HEK293 (cell line): ENCODE data around the gene STOX1.
A peak's percentile ranks its signal among the peaks of the same experiment; 100 is the strongest.
"Not testable (repeated sequence)": the region's sequence is repeated elsewhere in the genome, so short reads cannot be mapped to it uniquely, and the experiment has no call there.

Experiments
- CTCF ChIA-PET: fragments of 350-600 bp; formaldehyde crosslinking; extraction: SDS; loops from one replicate; lab custom pipeline; 2021; ENCODE audit warnings: antibody characterized with exemption; lab: Yijun Ruan, JAX
- POLR2A ChIA-PET: fragments of 300-600 bp; formaldehyde crosslinking; extraction: SDS; loops from one replicate; lab custom pipeline; 2020; ENCODE audit warnings: antibody characterized with exemption, inconsistent platforms; lab: Yijun Ruan, JAX
- H3K27ac ChIP-seq: fragments of 200-500 bp; sonication (Bioruptor generic); 2 replicates; pipeline ENCODE4 v1.5.1; 2014; ENCODE audit warnings: low read depth, low read length, control low read depth, inconsistent platforms; ENCODE audit errors: extremely low read depth
- H3K36me3 ChIP-seq, 2 experiments: fragments of 200-500 bp in 1 of 2; sonication (Bioruptor generic) in 1 of 2; 1 replicate in 1 of 2; 2 replicates in 1 of 2; pipeline ENCODE4 v1.5.1; 2014 to 2017; ENCODE audit warnings: inconsistent platforms in 2 of 2, low read length in 2 of 2; ENCODE audit not compliant: control insufficient read depth in 2 of 2, insufficient read depth in 1 of 2
- H3K4me1 ChIP-seq: fragments of 200-500 bp; sonication (Bioruptor generic); 2 replicates; pipeline ENCODE4 v1.5.1; 2014; ENCODE audit warnings: mild to moderate bottlenecking, low read length, inconsistent platforms; ENCODE audit not compliant: control insufficient read depth, insufficient read depth
- H3K4me3 ChIP-seq: 2 replicates; pipeline ENCODE4 v1.5.1; 2011; ENCODE audit warnings: low read depth, mild to moderate bottlenecking, control low read depth, low read length, moderate library complexity
- H3K9me3 ChIP-seq: fragments of 200-500 bp; sonication (Bioruptor generic); 2 replicates; pipeline ENCODE4 v1.5.1; 2014; ENCODE audit warnings: low read depth, low read length, inconsistent platforms; ENCODE audit not compliant: control insufficient read depth, insufficient read depth
- GLIS1 ChIP-seq: fragments of 450-650 bp; formaldehyde crosslinking; IDR thresholded peaks from 2 replicates; pipeline ENCODE4 v1.5.1; 2016; ENCODE audit warnings: missing biosample characterization, missing genetic modification characterization
- ZBTB8A ChIP-seq: fragments of 450-650 bp; formaldehyde crosslinking; IDR thresholded peaks from 2 replicates; pipeline ENCODE4 v1.5.1; 2016; ENCODE audit warnings: missing biosample characterization, missing genetic modification characterization
- ZNF146 ChIP-seq: fragments of 450-650 bp; formaldehyde crosslinking; IDR thresholded peaks from 2 replicates; pipeline ENCODE4 v1.5.1; 2016; ENCODE audit warnings: missing biosample characterization, missing genetic modification characterization
- ZNF341 ChIP-seq: fragments of 450-650 bp; formaldehyde crosslinking; IDR thresholded peaks from 2 replicates; pipeline ENCODE4; 2016; ENCODE audit warnings: low read depth, missing biosample characterization, missing genetic modification characterization
- ZNF394 ChIP-seq: fragments of 450-650 bp; formaldehyde crosslinking; IDR thresholded peaks from 2 replicates; pipeline ENCODE4 v1.5.1; 2016; ENCODE audit warnings: missing biosample characterization, missing genetic modification characterization, mild to moderate bottlenecking, moderate library complexity, borderline replicate concordance
- TF ChIP-seq, protein P1 (sequence below): fragments of 450-650 bp; IDR thresholded peaks from 2 replicates; pipeline ENCODE4 v1.5.1; 2018; ENCODE audit warnings: missing biosample characterization, missing genetic modification characterization
- TF ChIP-seq, protein P2 (sequence below): fragments of 450-650 bp; formaldehyde crosslinking; IDR thresholded peaks from 2 replicates; pipeline ENCODE4 v1.5.1; 2016; ENCODE audit warnings: missing biosample characterization, missing genetic modification characterization, borderline replicate concordance
- TF ChIP-seq, protein P3 (sequence below): fragments of 450-650 bp; formaldehyde crosslinking; IDR thresholded peaks from 2 replicates; pipeline ENCODE4 v1.5.1; 2017; ENCODE audit warnings: missing biosample characterization, missing genetic modification characterization

Gene STOX1

DNA sequence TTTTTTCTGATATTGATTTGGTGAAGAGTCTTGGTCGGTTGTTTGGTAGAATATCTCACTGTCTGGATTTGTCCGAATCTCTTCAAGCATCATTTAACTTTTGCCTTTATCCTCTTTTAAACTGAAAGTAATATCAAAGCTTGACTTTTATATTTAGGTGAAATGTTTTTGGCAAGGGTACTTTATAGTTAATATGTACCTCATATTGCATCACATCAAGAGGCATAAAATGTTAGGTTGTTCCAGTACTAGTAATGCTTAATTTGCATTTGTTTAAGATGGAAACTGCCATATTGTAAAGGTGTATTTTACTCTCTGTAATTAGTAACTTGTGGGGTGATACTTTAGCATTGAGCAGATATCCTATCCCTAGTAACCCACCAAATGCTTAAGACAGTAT lies 111.6 kb downstream of the STOX1 start (continued):
- TF ChIP-seq, protein P1, sequence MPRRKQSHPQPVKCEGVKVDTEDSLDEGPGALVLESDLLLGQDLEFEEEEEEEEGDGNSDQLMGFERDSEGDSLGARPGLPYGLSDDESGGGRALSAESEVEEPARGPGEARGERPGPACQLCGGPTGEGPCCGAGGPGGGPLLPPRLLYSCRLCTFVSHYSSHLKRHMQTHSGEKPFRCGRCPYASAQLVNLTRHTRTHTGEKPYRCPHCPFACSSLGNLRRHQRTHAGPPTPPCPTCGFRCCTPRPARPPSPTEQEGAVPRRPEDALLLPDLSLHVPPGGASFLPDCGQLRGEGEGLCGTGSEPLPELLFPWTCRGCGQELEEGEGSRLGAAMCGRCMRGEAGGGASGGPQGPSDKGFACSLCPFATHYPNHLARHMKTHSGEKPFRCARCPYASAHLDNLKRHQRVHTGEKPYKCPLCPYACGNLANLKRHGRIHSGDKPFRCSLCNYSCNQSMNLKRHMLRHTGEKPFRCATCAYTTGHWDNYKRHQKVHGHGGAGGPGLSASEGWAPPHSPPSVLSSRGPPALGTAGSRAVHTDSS (tag by site-specific recombination) = no peak
- TF ChIP-seq ZNF146 (tag by site-specific recombination) = no peak
- TF ChIP-seq ZNF341 (tag by site-specific recombination) = no peak
- TF ChIP-seq ZNF394 (tag by site-specific recombination) = no peak
- TF ChIP-seq, protein P2, sequence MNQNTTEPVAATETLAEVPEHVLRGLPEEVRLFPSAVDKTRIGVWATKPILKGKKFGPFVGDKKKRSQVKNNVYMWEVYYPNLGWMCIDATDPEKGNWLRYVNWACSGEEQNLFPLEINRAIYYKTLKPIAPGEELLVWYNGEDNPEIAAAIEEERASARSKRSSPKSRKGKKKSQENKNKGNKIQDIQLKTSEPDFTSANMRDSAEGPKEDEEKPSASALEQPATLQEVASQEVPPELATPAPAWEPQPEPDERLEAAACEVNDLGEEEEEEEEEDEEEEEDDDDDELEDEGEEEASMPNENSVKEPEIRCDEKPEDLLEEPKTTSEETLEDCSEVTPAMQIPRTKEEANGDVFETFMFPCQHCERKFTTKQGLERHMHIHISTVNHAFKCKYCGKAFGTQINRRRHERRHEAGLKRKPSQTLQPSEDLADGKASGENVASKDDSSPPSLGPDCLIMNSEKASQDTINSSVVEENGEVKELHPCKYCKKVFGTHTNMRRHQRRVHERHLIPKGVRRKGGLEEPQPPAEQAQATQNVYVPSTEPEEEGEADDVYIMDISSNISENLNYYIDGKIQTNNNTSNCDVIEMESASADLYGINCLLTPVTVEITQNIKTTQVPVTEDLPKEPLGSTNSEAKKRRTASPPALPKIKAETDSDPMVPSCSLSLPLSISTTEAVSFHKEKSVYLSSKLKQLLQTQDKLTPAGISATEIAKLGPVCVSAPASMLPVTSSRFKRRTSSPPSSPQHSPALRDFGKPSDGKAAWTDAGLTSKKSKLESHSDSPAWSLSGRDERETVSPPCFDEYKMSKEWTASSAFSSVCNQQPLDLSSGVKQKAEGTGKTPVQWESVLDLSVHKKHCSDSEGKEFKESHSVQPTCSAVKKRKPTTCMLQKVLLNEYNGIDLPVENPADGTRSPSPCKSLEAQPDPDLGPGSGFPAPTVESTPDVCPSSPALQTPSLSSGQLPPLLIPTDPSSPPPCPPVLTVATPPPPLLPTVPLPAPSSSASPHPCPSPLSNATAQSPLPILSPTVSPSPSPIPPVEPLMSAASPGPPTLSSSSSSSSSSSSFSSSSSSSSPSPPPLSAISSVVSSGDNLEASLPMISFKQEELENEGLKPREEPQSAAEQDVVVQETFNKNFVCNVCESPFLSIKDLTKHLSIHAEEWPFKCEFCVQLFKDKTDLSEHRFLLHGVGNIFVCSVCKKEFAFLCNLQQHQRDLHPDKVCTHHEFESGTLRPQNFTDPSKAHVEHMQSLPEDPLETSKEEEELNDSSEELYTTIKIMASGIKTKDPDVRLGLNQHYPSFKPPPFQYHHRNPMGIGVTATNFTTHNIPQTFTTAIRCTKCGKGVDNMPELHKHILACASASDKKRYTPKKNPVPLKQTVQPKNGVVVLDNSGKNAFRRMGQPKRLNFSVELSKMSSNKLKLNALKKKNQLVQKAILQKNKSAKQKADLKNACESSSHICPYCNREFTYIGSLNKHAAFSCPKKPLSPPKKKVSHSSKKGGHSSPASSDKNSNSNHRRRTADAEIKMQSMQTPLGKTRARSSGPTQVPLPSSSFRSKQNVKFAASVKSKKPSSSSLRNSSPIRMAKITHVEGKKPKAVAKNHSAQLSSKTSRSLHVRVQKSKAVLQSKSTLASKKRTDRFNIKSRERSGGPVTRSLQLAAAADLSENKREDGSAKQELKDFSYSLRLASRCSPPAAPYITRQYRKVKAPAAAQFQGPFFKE (tag by site-specific recombination) = no peak
- TF ChIP-seq GLIS1 (tag by site-specific recombination) = no peak
- no peak for TF ChIP-seq ZBTB8A
- TF ChIP-seq, all 188 proteins: peak for 0

DNA sequence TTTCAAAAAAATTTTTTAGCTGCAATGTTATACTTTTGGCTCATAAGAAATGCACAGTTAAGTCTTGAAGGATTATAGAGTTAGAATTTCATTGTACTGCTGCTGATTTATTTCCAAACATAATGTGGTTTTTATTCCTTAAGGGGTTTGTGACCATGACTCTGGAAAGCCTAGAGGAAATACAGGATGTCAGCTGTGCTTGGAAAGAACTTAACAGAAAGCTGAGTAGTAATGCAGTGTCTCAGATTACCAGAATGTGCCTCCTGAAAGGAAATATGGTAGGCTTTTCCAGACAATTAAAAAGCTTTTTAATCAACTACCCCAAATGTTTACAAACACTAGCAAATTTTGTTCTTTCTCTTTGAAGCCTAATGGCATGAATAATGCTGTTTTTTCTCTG lies 113.6 kb downstream of the STOX1 start:
- H3K36me3 ChIP-seq = peaks cover 69 to 77% of the 10 kb centered on the region in 2 experiments
- CTCF ChIA-PET = interaction anchor here (0.6 kb wide), 1 partner anchor 486 kb away, joined by 3 read pairs; no protein-coding TSS in a partner anchor
- POLR2A ChIA-PET = not testable (repeated sequence)

More for the DNA sequence above, 113.6 kb downstream of the STOX1 start:
- H3K9me3 ChIP-seq, H3K4me3 ChIP-seq, H3K27ac ChIP-seq, H3K4me1 ChIP-seq: not testable (repeated sequence)
- TF ChIP-seq, protein P3, sequence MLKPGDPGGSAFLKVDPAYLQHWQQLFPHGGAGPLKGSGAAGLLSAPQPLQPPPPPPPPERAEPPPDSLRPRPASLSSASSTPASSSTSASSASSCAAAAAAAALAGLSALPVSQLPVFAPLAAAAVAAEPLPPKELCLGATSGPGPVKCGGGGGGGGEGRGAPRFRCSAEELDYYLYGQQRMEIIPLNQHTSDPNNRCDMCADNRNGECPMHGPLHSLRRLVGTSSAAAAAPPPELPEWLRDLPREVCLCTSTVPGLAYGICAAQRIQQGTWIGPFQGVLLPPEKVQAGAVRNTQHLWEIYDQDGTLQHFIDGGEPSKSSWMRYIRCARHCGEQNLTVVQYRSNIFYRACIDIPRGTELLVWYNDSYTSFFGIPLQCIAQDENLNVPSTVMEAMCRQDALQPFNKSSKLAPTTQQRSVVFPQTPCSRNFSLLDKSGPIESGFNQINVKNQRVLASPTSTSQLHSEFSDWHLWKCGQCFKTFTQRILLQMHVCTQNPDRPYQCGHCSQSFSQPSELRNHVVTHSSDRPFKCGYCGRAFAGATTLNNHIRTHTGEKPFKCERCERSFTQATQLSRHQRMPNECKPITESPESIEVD (tag by site-specific recombination) = peak; percentile 10; the same call in 1 of the 2 replicates
